Adrenal gland (tissue), 5 donors: ENCODE measurements around the gene PPBP.

Experiments used
- POLR2A ChIP-seq, 2 donors: fragments of 450-650 bp; IDR thresholded peaks; one replicate each; pipeline ENCODE4 v1.6.1; 2017; ENCODE audit warnings: antibody characterized with exemption in 2 of 2, mild to moderate bottlenecking in 2 of 2, moderate library complexity in 1 of 2
- TF ChIP-seq, protein P1 (sequence below), 6 experiments: fragments of 450-650 bp in 4 of 6; fragments of 200-600 bp in 2 of 6; sonication (generic) in 1 of 6; IDR thresholded peaks; 1 replicate in 5 of 6; 2 replicates in 1 of 6; pipeline versions ENCODE4 v1.5.1 to v1.8.0; 2016 to 2021; ENCODE audit warnings: antibody characterized with exemption in 6 of 6, mild to moderate bottlenecking in 2 of 6, moderate library complexity in 1 of 6
- donor health status: DM: no; HTN: no; CAD: no.

DNA sequence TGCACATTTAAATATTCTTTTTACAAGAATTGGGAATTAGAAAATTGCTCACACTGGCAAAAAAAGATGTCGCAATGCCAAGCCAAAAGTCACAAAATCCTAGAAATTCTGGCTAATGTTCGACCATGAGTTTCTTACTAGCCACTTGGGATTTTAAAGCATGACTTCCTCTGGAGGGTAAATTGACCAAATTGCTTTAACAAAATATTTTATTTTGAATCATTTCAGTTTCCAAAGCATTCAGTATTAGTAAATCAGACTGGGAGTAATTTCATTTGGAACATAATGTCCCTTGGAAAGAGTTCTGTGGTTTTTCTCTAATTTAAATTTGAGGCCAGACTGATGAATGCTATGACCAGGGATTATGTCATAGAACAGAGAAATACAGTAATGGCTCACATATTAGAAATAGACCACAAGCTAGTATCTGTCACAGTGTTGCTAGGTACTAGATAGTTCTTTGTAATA is 18.1 kb upstream of the PPBP start:
- TF ChIP-seq, protein P1, sequence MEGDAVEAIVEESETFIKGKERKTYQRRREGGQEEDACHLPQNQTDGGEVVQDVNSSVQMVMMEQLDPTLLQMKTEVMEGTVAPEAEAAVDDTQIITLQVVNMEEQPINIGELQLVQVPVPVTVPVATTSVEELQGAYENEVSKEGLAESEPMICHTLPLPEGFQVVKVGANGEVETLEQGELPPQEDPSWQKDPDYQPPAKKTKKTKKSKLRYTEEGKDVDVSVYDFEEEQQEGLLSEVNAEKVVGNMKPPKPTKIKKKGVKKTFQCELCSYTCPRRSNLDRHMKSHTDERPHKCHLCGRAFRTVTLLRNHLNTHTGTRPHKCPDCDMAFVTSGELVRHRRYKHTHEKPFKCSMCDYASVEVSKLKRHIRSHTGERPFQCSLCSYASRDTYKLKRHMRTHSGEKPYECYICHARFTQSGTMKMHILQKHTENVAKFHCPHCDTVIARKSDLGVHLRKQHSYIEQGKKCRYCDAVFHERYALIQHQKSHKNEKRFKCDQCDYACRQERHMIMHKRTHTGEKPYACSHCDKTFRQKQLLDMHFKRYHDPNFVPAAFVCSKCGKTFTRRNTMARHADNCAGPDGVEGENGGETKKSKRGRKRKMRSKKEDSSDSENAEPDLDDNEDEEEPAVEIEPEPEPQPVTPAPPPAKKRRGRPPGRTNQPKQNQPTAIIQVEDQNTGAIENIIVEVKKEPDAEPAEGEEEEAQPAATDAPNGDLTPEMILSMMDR (IDR thresholded peaks at IDR 0.05) = no peak
- TF ChIP-seq POLR2A (IDR thresholded peaks at IDR 0.05) = no peak
